ENCODE results near the gene SPOCK1. TPM values are rescaled to one million over a fixed set of nuclear protein-coding genes. Genes with fewer than 3 reads are reported as not detected.

The SPOCK1 gene
- polyA plus RNA-seq, 2 donors: 0.86 to 0.88 TPM

DNA sequence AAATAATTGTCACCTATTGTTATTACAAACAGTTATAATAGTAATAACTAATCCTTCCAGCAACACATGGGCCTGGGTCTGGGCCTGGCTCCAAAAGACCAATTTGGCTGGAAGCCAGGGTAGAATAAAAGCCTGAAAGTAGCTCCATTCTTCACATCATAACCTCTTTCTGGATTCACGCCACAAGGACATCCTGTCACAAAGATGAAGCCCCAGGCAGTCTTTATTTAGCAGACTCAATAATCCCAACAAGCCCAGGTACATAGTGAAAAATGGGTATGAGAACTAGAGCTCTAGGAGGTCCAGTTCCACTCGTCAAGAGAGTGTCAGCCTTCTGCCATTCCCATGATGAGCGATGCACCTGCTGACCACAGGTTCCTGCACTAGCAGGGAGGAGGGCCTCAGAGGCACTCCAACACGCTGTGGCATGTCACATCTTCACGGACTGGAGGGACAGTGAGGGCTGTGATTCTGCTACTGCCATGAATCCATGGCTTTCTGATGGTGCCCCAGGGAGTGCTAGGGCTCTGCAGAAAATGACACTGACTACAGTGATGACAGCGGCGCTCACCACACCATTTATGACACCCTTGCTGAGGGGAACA lies 124.9 kb downstream of the SPOCK1 start:
- no peaks in the 10 kb centered on the region for H3K4me1 ChIP-seq (ENCODE audit: control insufficient read depth in 2 of 2, insufficient read depth in 2 of 2, low read length in 1 of 2)
- H3K36me3 ChIP-seq (ENCODE audit: control insufficient read depth in 2 of 2, insufficient read depth in 2 of 2, low read length in 1 of 2): no peaks in the 10 kb centered on the region
- no peaks in the 10 kb centered on the region for H3K9me3 ChIP-seq (ENCODE audit: control insufficient read depth in 2 of 2, insufficient read depth in 1 of 2, low read depth in 1 of 2, low read length in 1 of 2)
- H3K4me3 ChIP-seq (ENCODE audit: low read depth in 1 of 2, low read length in 2 of 2): no peak overlapping the region
- no peaks in the 10 kb centered on the region for H3K27me3 ChIP-seq (ENCODE audit: control insufficient read depth in 1 of 2, insufficient read depth in 2 of 2, low read length in 2 of 2)
- 54 to 55% methylated on average over 7 of the region's 7 CpGs for WGBS, 2 donors
- no peak overlapping the region for H3K27ac ChIP-seq (ENCODE audit: low read depth in 2 of 2, low read length in 1 of 2)

DNA sequence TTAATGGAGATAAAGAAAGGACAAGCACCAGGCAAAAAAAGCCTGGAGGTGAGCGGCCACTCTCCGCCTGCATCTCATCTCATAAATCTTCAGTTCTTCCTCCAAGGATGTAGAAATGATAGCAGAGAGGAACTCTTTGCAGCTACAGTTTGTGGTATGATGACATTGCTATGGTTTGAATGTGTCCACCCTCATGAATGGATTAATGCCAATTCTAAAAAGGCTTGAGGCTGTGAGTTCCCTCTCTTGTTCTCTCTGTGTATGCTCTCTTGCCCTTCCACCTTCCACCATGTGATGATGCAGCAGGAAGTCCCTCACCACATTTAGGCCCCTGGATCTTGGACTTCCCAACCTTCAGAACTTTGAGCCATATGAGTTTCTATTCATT lies 126.4 kb downstream of the SPOCK1 start:
- WGBS, 2 donors: 91 to 93% methylated on average over 2 of the region's 2 CpGs
- H3K4me3 ChIP-seq (ENCODE audit: low read depth in 1 of 2, low read length in 2 of 2): no peak overlapping the region

DNA sequence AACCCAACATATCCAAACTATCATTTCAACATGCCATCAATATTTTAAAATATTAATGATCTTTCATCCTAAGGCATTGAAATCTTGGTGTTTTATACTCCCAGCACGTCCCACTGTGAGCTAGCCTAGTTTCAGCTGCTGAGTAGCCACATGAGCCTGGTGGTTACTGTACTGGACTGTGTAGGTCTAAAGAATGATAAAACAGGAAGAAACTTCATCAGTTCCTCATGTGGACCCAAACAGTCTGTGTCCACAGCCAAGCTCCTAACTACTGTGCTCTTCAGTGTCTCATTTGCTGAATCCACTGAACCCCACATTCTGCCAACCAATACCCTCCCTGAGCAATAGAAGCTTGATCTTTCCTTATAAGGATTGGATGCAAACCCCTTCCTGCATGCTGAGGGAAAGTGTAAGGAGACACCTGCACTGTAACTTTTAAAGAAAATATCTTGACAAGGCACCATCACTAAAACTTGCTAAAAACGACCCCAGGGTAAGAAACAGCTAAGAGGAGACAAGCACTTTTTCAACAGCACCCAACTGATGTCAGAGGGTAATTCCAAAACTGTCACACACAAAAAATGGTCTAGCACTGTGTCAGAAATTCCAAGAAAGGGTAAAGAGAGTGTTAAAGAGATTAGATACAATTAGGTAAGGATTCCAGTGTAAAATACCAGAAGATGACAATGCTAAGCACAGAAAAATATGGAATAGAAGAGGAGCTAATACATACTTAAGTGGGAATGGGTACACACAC lies 126.9 kb downstream of the SPOCK1 start:
- WGBS, 2 donors: 48 to 65% methylated on average over 2 of the region's 2 CpGs
- H3K27ac ChIP-seq (ENCODE audit: low read depth in 2 of 2, low read length in 1 of 2): no peak overlapping the region
- no peaks in the 10 kb centered on the region for H3K9me3 ChIP-seq (ENCODE audit: control insufficient read depth in 2 of 2, insufficient read depth in 1 of 2, low read depth in 1 of 2, low read length in 1 of 2)
- H3K4me3 ChIP-seq (ENCODE audit: low read depth in 1 of 2, low read length in 2 of 2): no peak overlapping the region
- H3K4me1 ChIP-seq (ENCODE audit: control insufficient read depth in 2 of 2, insufficient read depth in 2 of 2, low read length in 1 of 2): no peaks in the 10 kb centered on the region
- H3K36me3 ChIP-seq (ENCODE audit: control insufficient read depth in 2 of 2, insufficient read depth in 2 of 2, low read length in 1 of 2): no peaks in the 10 kb centered on the region
- no peaks in the 10 kb centered on the region for H3K27me3 ChIP-seq (ENCODE audit: control insufficient read depth in 1 of 2, insufficient read depth in 2 of 2, low read length in 2 of 2)

More for the DNA sequence above, 126.4 kb downstream of the SPOCK1 start:
- H3K36me3 ChIP-seq (ENCODE audit: control insufficient read depth in 2 of 2, insufficient read depth in 2 of 2, low read length in 1 of 2): no peaks in the 10 kb centered on the region
- no peaks in the 10 kb centered on the region for H3K4me1 ChIP-seq (ENCODE audit: control insufficient read depth in 2 of 2, insufficient read depth in 2 of 2, low read length in 1 of 2)
- H3K27me3 ChIP-seq (ENCODE audit: control insufficient read depth in 1 of 2, insufficient read depth in 2 of 2, low read length in 2 of 2): no peaks in the 10 kb centered on the region
- H3K9me3 ChIP-seq (ENCODE audit: control insufficient read depth in 2 of 2, insufficient read depth in 1 of 2, low read depth in 1 of 2, low read length in 1 of 2): no peaks in the 10 kb centered on the region
- H3K27ac ChIP-seq (ENCODE audit: low read depth in 2 of 2, low read length in 1 of 2): no peak overlapping the region

DNA sequence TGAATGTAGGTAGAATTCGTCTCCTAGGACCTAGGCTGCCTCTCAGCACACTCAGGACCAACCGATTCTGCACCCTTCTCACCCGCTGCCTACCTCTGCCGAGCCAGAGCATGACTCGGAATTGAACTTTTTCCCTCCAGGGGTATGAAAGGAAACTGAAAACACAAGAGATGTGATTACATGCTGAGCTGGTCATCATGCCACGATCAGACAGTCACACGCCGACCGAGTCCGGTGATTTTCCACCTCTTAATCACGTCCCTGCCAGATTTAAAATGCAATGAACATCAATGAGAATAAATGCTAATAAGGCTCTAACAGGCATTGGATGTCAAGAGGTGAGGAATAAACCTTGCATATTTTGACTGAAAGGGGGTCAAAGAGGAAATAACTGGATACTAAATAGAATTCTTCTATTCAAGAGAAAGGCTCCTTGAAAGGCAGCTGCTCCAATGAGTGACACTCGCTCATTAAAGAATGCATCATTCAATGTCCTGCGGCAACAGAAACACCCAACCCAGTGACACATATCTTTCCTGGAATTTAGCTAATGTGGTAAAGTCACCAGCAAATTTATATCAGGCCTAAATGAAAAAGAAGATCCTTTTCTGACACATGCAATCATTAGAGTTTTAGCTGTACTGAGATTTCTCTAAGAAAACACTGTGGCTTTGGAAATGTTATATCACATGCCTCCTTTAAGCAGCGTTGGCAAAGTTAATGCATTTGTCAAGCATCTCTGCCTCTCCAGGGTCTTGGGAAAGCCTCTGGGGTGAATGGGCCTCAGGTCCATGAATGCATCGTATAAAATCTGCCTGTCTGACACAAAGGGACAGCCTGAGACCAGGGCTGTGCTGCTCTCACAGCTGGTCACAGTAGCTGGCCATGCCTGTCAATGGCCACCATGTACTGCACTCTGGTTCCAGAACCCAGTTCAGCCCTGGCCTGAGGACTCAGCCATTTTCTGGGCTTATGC lies 128.7 kb downstream of the SPOCK1 start:
- Histone ChIP-seq H3K4me1 (ENCODE audit: control insufficient read depth in 2 of 2, insufficient read depth in 2 of 2, low read length in 1 of 2) (no peaks in the 10 kb centered on the region), H3K4me3 (ENCODE audit: low read depth in 1 of 2, low read length in 2 of 2) (no peak overlapping the region), H3K27me3 (ENCODE audit: control insufficient read depth in 1 of 2, insufficient read depth in 2 of 2, low read length in 2 of 2) (no peaks in the 10 kb centered on the region), H3K27ac (ENCODE audit: low read depth in 2 of 2, low read length in 1 of 2) (no peak overlapping the region), H3K36me3 (ENCODE audit: control insufficient read depth in 2 of 2, insufficient read depth in 2 of 2, low read length in 1 of 2) (no peaks in the 10 kb centered on the region), H3K9me3 (ENCODE audit: control insufficient read depth in 2 of 2, insufficient read depth in 1 of 2, low read depth in 1 of 2, low read length in 1 of 2) (no peaks in the 10 kb centered on the region)
- 88 to 89% methylated on average over 15 of the region's 15 CpGs for WGBS, 2 donors

DNA sequence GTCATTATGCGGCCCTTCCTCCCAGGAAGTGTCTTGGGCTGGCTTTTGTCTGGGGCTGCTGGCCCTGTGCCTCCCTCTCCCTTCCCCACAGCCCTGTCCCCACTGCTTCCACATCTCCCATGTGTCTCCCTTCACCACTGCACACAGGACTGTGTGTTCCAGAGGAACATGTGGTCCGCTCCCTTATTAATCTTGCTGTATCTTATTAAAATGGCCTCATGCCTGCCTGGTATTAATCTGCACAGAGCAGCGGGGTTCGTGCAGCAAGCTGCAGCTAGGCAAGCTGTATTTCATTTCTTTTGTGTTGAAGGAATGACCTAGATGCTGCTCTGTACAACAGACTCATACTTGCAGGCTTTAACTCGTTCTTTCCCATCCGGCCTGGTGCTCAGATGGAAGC lies 130.5 kb downstream of the SPOCK1 start:
- Histone ChIP-seq H3K27me3 (ENCODE audit: control insufficient read depth in 1 of 2, insufficient read depth in 2 of 2, low read length in 2 of 2) (no peaks in the 10 kb centered on the region), H3K9me3 (ENCODE audit: control insufficient read depth in 2 of 2, insufficient read depth in 1 of 2, low read depth in 1 of 2, low read length in 1 of 2) (no peaks in the 10 kb centered on the region), H3K27ac (ENCODE audit: low read depth in 2 of 2, low read length in 1 of 2) (no peak overlapping the region), H3K36me3 (ENCODE audit: control insufficient read depth in 2 of 2, insufficient read depth in 2 of 2, low read length in 1 of 2) (no peaks in the 10 kb centered on the region), H3K4me3 (ENCODE audit: low read depth in 1 of 2, low read length in 2 of 2) (no peak overlapping the region), H3K4me1 (ENCODE audit: control insufficient read depth in 2 of 2, insufficient read depth in 2 of 2, low read length in 1 of 2) (no peaks in the 10 kb centered on the region)
- WGBS, 2 donors: 83 to 88% methylated on average over 6 of the region's 6 CpGs

DNA sequence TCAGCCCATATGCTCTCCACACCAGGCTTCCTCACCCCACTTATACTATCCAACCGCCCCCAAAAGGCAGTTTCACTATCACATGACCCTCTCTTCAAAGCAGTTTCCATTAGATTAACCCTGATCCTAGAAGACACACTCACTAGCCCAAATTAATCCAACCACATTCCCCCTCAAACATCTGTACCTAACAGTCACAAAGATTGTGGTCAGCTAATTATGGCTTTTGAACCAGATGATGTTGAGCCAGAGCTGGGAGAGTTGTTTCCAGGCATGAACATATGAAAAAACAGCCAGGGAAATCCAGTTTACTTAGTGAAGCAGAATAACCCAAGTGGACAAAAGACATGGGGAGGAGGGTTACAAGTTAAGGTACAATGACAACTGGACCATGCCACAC lies 131.2 kb downstream of the SPOCK1 start:
- H3K9me3 ChIP-seq (ENCODE audit: control insufficient read depth in 2 of 2, insufficient read depth in 1 of 2, low read depth in 1 of 2, low read length in 1 of 2): no peaks in the 10 kb centered on the region
- 82 to 91% methylated on average over 1 of the region's 1 CpG for WGBS, 2 donors
- H3K27me3 ChIP-seq (ENCODE audit: control insufficient read depth in 1 of 2, insufficient read depth in 2 of 2, low read length in 2 of 2): no peaks in the 10 kb centered on the region
- no peak overlapping the region for H3K27ac ChIP-seq (ENCODE audit: low read depth in 2 of 2, low read length in 1 of 2)
- H3K4me3 ChIP-seq (ENCODE audit: low read depth in 1 of 2, low read length in 2 of 2): no peak overlapping the region
- H3K4me1 ChIP-seq (ENCODE audit: control insufficient read depth in 2 of 2, insufficient read depth in 2 of 2, low read length in 1 of 2): no peaks in the 10 kb centered on the region
- no peaks in the 10 kb centered on the region for H3K36me3 ChIP-seq (ENCODE audit: control insufficient read depth in 2 of 2, insufficient read depth in 2 of 2, low read length in 1 of 2)

DNA sequence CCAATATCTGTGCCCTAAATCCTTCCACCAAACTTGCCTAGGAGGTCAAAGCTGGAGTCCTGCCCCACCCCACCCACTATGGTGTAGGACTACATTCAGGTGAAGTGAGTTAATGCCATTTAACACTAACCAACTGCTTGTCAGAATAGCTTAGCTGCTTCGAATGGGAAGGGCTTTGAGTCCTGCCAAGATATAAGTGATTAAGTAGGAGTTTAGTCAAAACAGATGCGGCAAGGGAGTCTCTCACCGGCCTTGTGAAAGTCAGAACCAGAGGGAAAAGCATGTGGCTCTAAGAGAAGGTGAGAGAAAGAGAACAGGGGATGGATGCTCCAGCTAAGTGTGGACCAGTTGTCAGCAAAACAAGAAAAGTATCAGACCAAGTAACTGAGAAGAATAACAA lies 132.6 kb downstream of the SPOCK1 start:
- WGBS, 2 donors: 50 to 59% methylated on average over 3 of the region's 3 CpGs
- Histone ChIP-seq H3K27ac (ENCODE audit: low read depth in 2 of 2, low read length in 1 of 2) (no peak overlapping the region), H3K36me3 (ENCODE audit: control insufficient read depth in 2 of 2, insufficient read depth in 2 of 2, low read length in 1 of 2) (no peaks in the 10 kb centered on the region), H3K27me3 (ENCODE audit: control insufficient read depth in 1 of 2, insufficient read depth in 2 of 2, low read length in 2 of 2) (no peaks in the 10 kb centered on the region), H3K4me3 (ENCODE audit: low read depth in 1 of 2, low read length in 2 of 2) (no peak overlapping the region), H3K4me1 (ENCODE audit: control insufficient read depth in 2 of 2, insufficient read depth in 2 of 2, low read length in 1 of 2) (no peaks in the 10 kb centered on the region), H3K9me3 (ENCODE audit: control insufficient read depth in 2 of 2, insufficient read depth in 1 of 2, low read depth in 1 of 2, low read length in 1 of 2) (no peaks in the 10 kb centered on the region)

DNA sequence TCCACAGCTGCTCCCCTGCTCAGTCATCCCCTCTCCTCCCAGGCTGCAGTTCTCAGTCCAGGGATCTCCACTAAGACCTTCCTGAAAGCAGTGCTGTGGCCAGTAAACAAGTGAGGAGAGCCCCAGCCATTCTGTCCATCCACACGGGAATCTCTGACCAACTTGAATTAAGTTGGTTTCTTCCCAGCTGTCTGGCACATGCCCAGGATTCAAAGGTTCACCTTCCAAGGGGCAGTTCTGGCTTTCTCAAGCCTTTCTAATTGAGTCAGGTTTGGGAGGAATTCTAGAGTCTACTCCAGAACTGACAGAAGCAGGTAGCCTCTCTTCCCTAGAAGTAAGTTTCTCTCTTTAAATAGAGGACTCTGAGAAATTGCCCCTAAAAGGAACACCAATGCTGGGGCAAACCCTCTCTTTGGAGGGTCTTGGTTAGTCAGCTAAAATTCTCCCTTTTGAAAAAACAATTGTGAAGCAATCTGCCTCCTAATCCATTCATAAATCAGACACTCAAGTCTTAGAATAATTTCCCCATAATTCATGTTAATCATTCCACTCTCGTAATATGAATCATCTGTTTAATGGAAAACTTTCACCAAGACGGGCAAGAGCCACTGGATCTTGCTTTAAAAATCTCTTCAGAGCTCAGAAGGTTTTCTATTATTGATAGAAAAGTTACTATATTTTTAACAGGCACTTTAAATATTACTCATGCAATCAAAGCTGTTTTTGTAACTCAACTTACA lies 133.8 kb downstream of the SPOCK1 start:
- no peak overlapping the region for H3K27ac ChIP-seq (ENCODE audit: low read depth in 2 of 2, low read length in 1 of 2)
- H3K9me3 ChIP-seq (ENCODE audit: control insufficient read depth in 2 of 2, insufficient read depth in 1 of 2, low read depth in 1 of 2, low read length in 1 of 2): no peaks in the 10 kb centered on the region
- no peak overlapping the region for H3K4me3 ChIP-seq (ENCODE audit: low read depth in 1 of 2, low read length in 2 of 2)
- H3K36me3 ChIP-seq (ENCODE audit: control insufficient read depth in 2 of 2, insufficient read depth in 2 of 2, low read length in 1 of 2): no peaks in the 10 kb centered on the region
- H3K27me3 ChIP-seq (ENCODE audit: control insufficient read depth in 1 of 2, insufficient read depth in 2 of 2, low read length in 2 of 2): no peaks in the 10 kb centered on the region
- 45 to 49% methylated on average over 3 of the region's 3 CpGs for WGBS, 2 donors
- H3K4me1 ChIP-seq (ENCODE audit: control insufficient read depth in 2 of 2, insufficient read depth in 2 of 2, low read length in 1 of 2): no peaks in the 10 kb centered on the region

DNA sequence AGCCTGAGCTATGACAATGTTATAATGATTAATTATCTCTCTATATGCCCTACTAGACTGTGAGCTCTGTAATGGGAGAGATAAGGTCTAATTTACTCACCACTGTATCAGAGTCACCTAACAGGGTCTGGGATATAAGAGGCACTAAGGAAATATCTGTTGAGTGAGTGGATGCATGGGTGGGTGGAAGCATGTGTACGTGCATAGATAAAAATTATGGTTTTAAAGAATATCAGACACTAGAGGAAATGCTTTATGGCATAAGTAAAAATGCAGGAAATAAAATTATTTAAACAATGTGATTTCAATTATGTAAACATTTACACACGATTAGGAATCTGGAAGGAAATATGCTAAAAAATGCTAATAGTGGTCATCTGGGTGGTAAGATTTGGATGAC lies 137.8 kb downstream of the SPOCK1 start:
- no peaks in the 10 kb centered on the region for H3K27me3 ChIP-seq (ENCODE audit: control insufficient read depth in 1 of 2, insufficient read depth in 2 of 2, low read length in 2 of 2)
- H3K27ac ChIP-seq (ENCODE audit: low read depth in 2 of 2, low read length in 1 of 2): no peak overlapping the region
- H3K9me3 ChIP-seq (ENCODE audit: control insufficient read depth in 2 of 2, insufficient read depth in 1 of 2, low read depth in 1 of 2, low read length in 1 of 2): no peaks in the 10 kb centered on the region
- 59 to 61% methylated on average over 2 of the region's 2 CpGs for WGBS, 2 donors
- no peak overlapping the region for H3K4me3 ChIP-seq (ENCODE audit: low read depth in 1 of 2, low read length in 2 of 2)
- no peaks in the 10 kb centered on the region for H3K36me3 ChIP-seq (ENCODE audit: control insufficient read depth in 2 of 2, insufficient read depth in 2 of 2, low read length in 1 of 2)
- no peaks in the 10 kb centered on the region for H3K4me1 ChIP-seq (ENCODE audit: control insufficient read depth in 2 of 2, insufficient read depth in 2 of 2, low read length in 1 of 2)

All from esophagus (tissue), 2 donors.